GM20431 (cell line): Measurements from ENCODE around the gene KRTAP1-1.
"Not testable (repeated sequence)": the region's sequence is repeated elsewhere in the genome, so short reads cannot be mapped to it uniquely, and the experiment has no call there.

Experiments
- in situ Hi-C: fragments of 300-500 bp; cut with MseI, MboI; formaldehyde crosslinking; loops from one replicate; pipeline ENCODE4 v1.15.0; 2020; ENCODE audit warnings: low sequenced_read_pairs; ENCODE audit not compliant: unreplicated experiment

The KRTAP1-1 gene

GRCh38 chr17:41058741-41059140, 17.5 kb upstream of the KRTAP1-1 start:
- in situ Hi-C loops, result no loop called here

- in situ Hi-C loops, result no loop called here
These were observed 16.3 kb upstream of the KRTAP1-1 start for GRCh38 chr17:41057547-41057946.

- in situ Hi-C loops, result not testable (repeated sequence)
These were observed 13.9 kb upstream of the KRTAP1-1 start, which contains the start of gene KRTAP2-2 for GRCh38 chr17:41055130-41055529. TSS of gene KRTAP2-2 (minus strand) at chr17:41055230. CDS start at chr17:41055211, 19 bp downstream.

- in situ Hi-C loops, result not testable (repeated sequence)
These were observed 13.3 kb upstream of the KRTAP1-1 start for GRCh38 chr17:41054556-41054955.

- in situ Hi-C loops, result no loop called here
These were observed 12.8 kb upstream of the KRTAP1-1 start for GRCh38 chr17:41054025-41054424.

GRCh38 chr17:41052566-41052965, 11.3 kb upstream of the KRTAP1-1 start:
- in situ Hi-C loops, result no loop called here

- in situ Hi-C loops, result no loop called here
These were observed 7.9 kb upstream of the KRTAP1-1 start for GRCh38 chr17:41049110-41049509.

- in situ Hi-C loops, result no loop called here
These were observed 7.2 kb upstream of the KRTAP1-1 start for GRCh38 chr17:41048441-41048840.

GRCh38 chr17:41046735-41047465, 5.7 kb upstream of the KRTAP1-1 start, which contains the start of gene KRTAP2-1:
TSS of gene KRTAP2-1 (minus strand) at chr17:41047316. CDS start at chr17:41047267, 49 bp downstream.
- in situ Hi-C loops, result not testable (repeated sequence)

GRCh38 chr17:41042953-41043352, 1.7 kb upstream of the KRTAP1-1 start:
- in situ Hi-C loops, result no loop called here

GRCh38 chr17:41037853-41038350, 3.3 kb downstream of the KRTAP1-1 start:
- in situ Hi-C loops, result no loop called here

- in situ Hi-C loops, result not testable (repeated sequence)
These were observed 6.8 kb downstream of the KRTAP1-1 start, which contains the start of gene KRTAP1-3 for GRCh38 chr17:41034346-41034935. TSS of gene KRTAP1-3 (minus strand) at chr17:41034874. CDS start at chr17:41034821, 53 bp downstream.

- in situ Hi-C loops, result no loop called here
These were observed 11.5 kb downstream of the KRTAP1-1 start, which contains the start of gene KRTAP1-4 for GRCh38 chr17:41029633-41030245. TSS of gene KRTAP1-4 (minus strand) at chr17:41030195. CDS start at chr17:41030078, 117 bp downstream.

- in situ Hi-C loops, result no loop called here
These were observed 14.4 kb downstream of the KRTAP1-1 start, which contains the start of gene KRTAP1-5 for GRCh38 chr17:41026715-41027471. TSS of gene KRTAP1-5 (minus strand) at chr17:41027208. CDS start at chr17:41027155, 53 bp downstream.

GRCh38 chr17:41024697-41025096, 16.6 kb downstream of the KRTAP1-1 start:
- in situ Hi-C loops, result no loop called here

GRCh38 chr17:41020336-41020735, 20.9 kb downstream of the KRTAP1-1 start:
- in situ Hi-C loops, result no loop called here

GRCh38 chr17:41019415-41019814, 21.8 kb downstream of the KRTAP1-1 start:
- in situ Hi-C loops, result no loop called here

GRCh38 chr17:41018541-41018940, 22.7 kb downstream of the KRTAP1-1 start:
- in situ Hi-C loops, result no loop called here

GRCh38 chr17:41016578-41017215, 24.6 kb downstream of the KRTAP1-1 start:
- in situ Hi-C loops, result no loop called here
